Measurements from ENCODE around the gene LRRN4CL. TPM values are rescaled to one million over a fixed set of nuclear protein-coding genes. Genes with fewer than 3 reads are reported as not detected.

Gene LRRN4CL
- total and polyA plus RNA-seq, 9 of the 15 experiments (the other 6 are each of a cell fraction or from before 2014, with no cell fraction given) = 0.03 to 0.11 (median 0.05) TPM; not detected in 4

DNA sequence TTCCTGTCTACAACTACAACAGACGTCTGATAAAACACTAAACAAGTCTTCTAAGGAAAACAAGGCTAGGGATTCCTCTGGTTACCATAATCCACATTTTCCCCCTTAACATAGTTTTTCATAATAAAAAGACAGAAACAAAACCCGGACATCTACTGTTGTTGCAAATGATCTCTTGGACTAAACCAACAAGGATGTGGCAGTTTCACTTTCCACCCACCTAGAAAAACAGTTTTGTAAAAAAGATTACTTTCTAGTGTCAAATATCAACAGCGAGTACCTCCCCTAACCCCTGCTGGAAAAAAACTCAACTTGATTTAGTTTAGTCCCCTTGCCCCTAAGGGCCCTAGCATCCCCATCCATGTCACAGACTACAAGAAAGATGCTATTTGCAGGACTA lies 23.5 kb upstream of the LRRN4CL start:
- FAIRE-seq (no peak), ATAC-seq (no peak), DNase-seq (ENCODE audit: extremely low read depth in 1 of 4, low spot score in 3 of 4) (no peak)
- ChIA-PET CTCF (ENCODE audit: low intra/inter-chr PET ratio) (interaction anchor here (0.5 kb wide), 1 partner anchor 42 kb away, joined by 3 read pairs; no protein-coding TSS in a partner anchor), POLR2A (interaction anchor here (0.6 to 1.5 kb wide), 2 partner anchors 10 to 18 kb away, joined by 3 read pairs; no protein-coding TSS in a partner anchor)
- no peak for TF ChIP-seq ZNF224 (CRISPR knock-in tag; IDR thresholded peaks at IDR 0.05)
- TF ChIP-seq, protein P1, sequence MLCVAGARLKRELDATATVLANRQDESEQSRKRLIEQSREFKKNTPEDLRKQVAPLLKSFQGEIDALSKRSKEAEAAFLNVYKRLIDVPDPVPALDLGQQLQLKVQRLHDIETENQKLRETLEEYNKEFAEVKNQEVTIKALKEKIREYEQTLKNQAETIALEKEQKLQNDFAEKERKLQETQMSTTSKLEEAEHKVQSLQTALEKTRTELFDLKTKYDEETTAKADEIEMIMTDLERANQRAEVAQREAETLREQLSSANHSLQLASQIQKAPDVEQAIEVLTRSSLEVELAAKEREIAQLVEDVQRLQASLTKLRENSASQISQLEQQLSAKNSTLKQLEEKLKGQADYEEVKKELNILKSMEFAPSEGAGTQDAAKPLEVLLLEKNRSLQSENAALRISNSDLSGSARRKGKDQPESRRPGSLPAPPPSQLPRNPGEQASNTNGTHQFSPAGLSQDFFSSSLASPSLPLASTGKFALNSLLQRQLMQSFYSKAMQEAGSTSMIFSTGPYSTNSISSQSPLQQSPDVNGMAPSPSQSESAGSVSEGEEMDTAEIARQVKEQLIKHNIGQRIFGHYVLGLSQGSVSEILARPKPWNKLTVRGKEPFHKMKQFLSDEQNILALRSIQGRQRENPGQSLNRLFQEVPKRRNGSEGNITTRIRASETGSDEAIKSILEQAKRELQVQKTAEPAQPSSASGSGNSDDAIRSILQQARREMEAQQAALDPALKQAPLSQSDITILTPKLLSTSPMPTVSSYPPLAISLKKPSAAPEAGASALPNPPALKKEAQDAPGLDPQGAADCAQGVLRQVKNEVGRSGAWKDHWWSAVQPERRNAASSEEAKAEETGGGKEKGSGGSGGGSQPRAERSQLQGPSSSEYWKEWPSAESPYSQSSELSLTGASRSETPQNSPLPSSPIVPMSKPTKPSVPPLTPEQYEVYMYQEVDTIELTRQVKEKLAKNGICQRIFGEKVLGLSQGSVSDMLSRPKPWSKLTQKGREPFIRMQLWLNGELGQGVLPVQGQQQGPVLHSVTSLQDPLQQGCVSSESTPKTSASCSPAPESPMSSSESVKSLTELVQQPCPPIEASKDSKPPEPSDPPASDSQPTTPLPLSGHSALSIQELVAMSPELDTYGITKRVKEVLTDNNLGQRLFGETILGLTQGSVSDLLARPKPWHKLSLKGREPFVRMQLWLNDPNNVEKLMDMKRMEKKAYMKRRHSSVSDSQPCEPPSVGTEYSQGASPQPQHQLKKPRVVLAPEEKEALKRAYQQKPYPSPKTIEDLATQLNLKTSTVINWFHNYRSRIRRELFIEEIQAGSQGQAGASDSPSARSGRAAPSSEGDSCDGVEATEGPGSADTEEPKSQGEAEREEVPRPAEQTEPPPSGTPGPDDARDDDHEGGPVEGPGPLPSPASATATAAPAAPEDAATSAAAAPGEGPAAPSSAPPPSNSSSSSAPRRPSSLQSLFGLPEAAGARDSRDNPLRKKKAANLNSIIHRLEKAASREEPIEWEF (CRISPR knock-in tag; IDR thresholded peaks at IDR 0.05) = no peak
- peaks cover 19 to 24% of the 10 kb centered on the region in 2 experiments; a peak in 4 of 5 replicates for H3K4me1 ChIP-seq (replicated peaks in 1 of 2; ENCODE audit: control insufficient read depth in 2 of 2, insufficient read depth in 2 of 2, low read length in 2 of 2)
- peaks cover 95% of the 10 kb centered on the region for H3K36me3 ChIP-seq (ENCODE audit: control insufficient read depth, insufficient read depth, low read length)
- H3K9me3 ChIP-seq (replicated peaks; ENCODE audit: control insufficient read depth, insufficient read depth, low read depth, low read length) = no peaks in the 10 kb centered on the region
- no peaks in the 10 kb centered on the region for H3K27me3 ChIP-seq (ENCODE audit: control insufficient read depth in 2 of 2, insufficient read depth in 2 of 2, low read length in 2 of 2)
- 81% methylated on average over 3 of the region's 3 CpGs for WGBS (ENCODE audit: insufficient coverage, low coverage, missing lambda C conversion rate)
- intact Hi-C loops (cut with micrococcal nuclease) (no loop called here), in situ Hi-C loops (cut with MboI) (no loop called here)
- no TSS peak for BruUV-seq (replicated peaks)
- peaks cover 4% of the 10 kb centered on the region; the same call in 1 of the 2 replicates for H4K20me1 ChIP-seq (replicated peaks; ENCODE audit: control insufficient read depth, insufficient read depth, low read length)
- H3K9me1 ChIP-seq (ENCODE audit: control insufficient read depth, insufficient read depth, low read length) = no peaks in the 10 kb centered on the region
- no peak overlapping the region for H3K4me2 ChIP-seq (ENCODE audit: insufficient read depth, low read length)
- no peak overlapping the region for H2AFZ ChIP-seq (ENCODE audit: low read depth, low read length)
- peak overlapping the region; percentile 39; the same call in 2 of the 3 replicates for H3K27ac ChIP-seq (ENCODE audit: extremely low read depth, low read depth, low read length)
- peaks cover 20% of the 10 kb centered on the region; the same call in 2 of the 3 replicates for H3K79me2 ChIP-seq (ENCODE audit: control insufficient read depth, insufficient read depth, low read length)
- H3K9ac ChIP-seq (ENCODE audit: insufficient read depth in 1 of 2, low read depth in 2 of 2, low read length in 2 of 2) = no peak overlapping the region
- no peak overlapping the region for H3K4me3 ChIP-seq

Data from K562 (cell line).